IMR-90 (cell line): ENCODE measurements around the gene LMLN. TPM values are rescaled to one million over a fixed set of nuclear protein-coding genes. Genes with fewer than 3 reads are reported as not detected.

Experiments used
- ATAC-seq: fragments of 200-7000 bp; cut with Tn5 transposase; 2 replicates; pipeline ENCODE4 v1.9.1; 2020; ENCODE audit warnings: low read depth, mild to moderate bottlenecking, moderate library complexity
- BruUV-seq: library from RNA; stranded (reverse); fragments of 400-500 nt; replicated peaks from 2 replicates; lab custom pipeline; 2021; lab: Mats Ljungman, UMichigan
- CTCF ChIA-PET: fragments of 300-600 bp; formaldehyde crosslinking; extraction: SDS; loops from one replicate; lab custom pipeline; 2021; ENCODE audit warnings: antibody characterized with exemption; lab: Yijun Ruan, JAX
- POLR2A ChIA-PET: fragments of 300-600 bp; sonication (Branson Sonifier 250); formaldehyde crosslinking; loops from one replicate; lab custom pipeline; 2022; ENCODE audit warnings: antibody characterized with exemption; ENCODE audit not compliant: unreplicated experiment; lab: Charles Lee
- DNase-seq: peaks from one replicate; pipeline ENCODE4 v3.0.0; 2013
- H2AFZ ChIP-seq: replicated peaks from 2 replicates; pipeline ENCODE3; 2013; ENCODE audit warnings: low read length, mild to moderate bottlenecking; ENCODE audit not compliant: poor library complexity
- H2AK5ac ChIP-seq: 2 replicates; pipeline ENCODE4 v1.6.1; 2013; ENCODE audit warnings: low read depth, low read length, inconsistent platforms
- H2AK9ac ChIP-seq: replicated peaks from 2 replicates; pipeline ENCODE3; 2013; ENCODE audit warnings: mild to moderate bottlenecking, low read depth, low read length, moderate library complexity; ENCODE audit not compliant: poor library complexity
- H2BK120ac ChIP-seq: 2 replicates; pipeline ENCODE4 v1.6.1; 2013; ENCODE audit warnings: low read depth, low read length, inconsistent platforms
- H2BK15ac ChIP-seq: 3 replicates; pipeline ENCODE4 v1.6.1; 2013; ENCODE audit warnings: low read depth, low read length, inconsistent platforms
- H2BK20ac ChIP-seq: 2 replicates; pipeline ENCODE4 v1.6.1; 2013; ENCODE audit warnings: low read depth, mild to moderate bottlenecking, inconsistent platforms, low read length, moderate library complexity
- H2BK5ac ChIP-seq: 2 replicates; pipeline ENCODE4 v1.6.1; 2013; ENCODE audit warnings: mild to moderate bottlenecking, low read depth, low read length, inconsistent platforms; ENCODE audit not compliant: poor library complexity, severe bottlenecking
- H3K14ac ChIP-seq: replicated peaks from 2 replicates; pipeline ENCODE4 v1.6.1; 2013; ENCODE audit warnings: low read depth, low read length, inconsistent platforms
- H3K18ac ChIP-seq: 2 replicates; pipeline ENCODE4 v1.6.1; 2013; ENCODE audit warnings: low read depth, low read length, control low read depth
- H3K23ac ChIP-seq: 2 replicates; pipeline ENCODE4 v1.6.1; 2013; ENCODE audit warnings: low read depth, low read length, inconsistent platforms
- H3K27ac ChIP-seq: 2 replicates; pipeline ENCODE4 v1.5.1; 2013; ENCODE audit warnings: mild to moderate bottlenecking, control low read depth, low read length; ENCODE audit not compliant: insufficient read depth
- H3K27me3 ChIP-seq: 2 replicates; pipeline ENCODE4 v1.6.1; 2013; ENCODE audit warnings: low read length; ENCODE audit not compliant: control insufficient read depth, insufficient read depth
- H3K36me3 ChIP-seq: 2 replicates; pipeline ENCODE4 v1.6.1; 2013; ENCODE audit warnings: low read length, mixed read lengths; ENCODE audit not compliant: control insufficient read depth, insufficient read depth
- H3K4ac ChIP-seq: 2 replicates; pipeline ENCODE4 v1.6.1; 2013; ENCODE audit warnings: low read depth, low read length, inconsistent platforms
- H3K4me1 ChIP-seq: 2 replicates; pipeline ENCODE4 v1.6.1; 2013; ENCODE audit warnings: low read length, mixed read lengths; ENCODE audit not compliant: control insufficient read depth, insufficient read depth
- H3K4me2 ChIP-seq: 2 replicates; pipeline ENCODE4 v1.6.1; 2013; ENCODE audit warnings: low read depth, mild to moderate bottlenecking, control low read depth, low read length, moderate library complexity
- H3K4me3 ChIP-seq: 2 replicates; pipeline ENCODE4 v1.5.1; 2013; ENCODE audit warnings: low read depth, mild to moderate bottlenecking, control low read depth, low read length, moderate library complexity; ENCODE audit not compliant: insufficient read depth
- H3K56ac ChIP-seq: 2 replicates; pipeline ENCODE4 v1.6.1; 2013; ENCODE audit warnings: low read length, inconsistent platforms; ENCODE audit not compliant: insufficient read depth; ENCODE audit errors: extremely low read depth
- H3K79me1 ChIP-seq, 2 experiments: 2 replicates each; pipeline ENCODE4 v1.6.1; 2013; ENCODE audit warnings: low read length in 2 of 2, inconsistent platforms in 1 of 2, low read depth in 1 of 2
- H3K9ac ChIP-seq: 2 replicates; pipeline ENCODE4 v1.6.1; 2013; ENCODE audit warnings: low read depth, low read length, control low read depth
- H3K9me1 ChIP-seq: 2 replicates; pipeline ENCODE4 v1.6.1; 2013; ENCODE audit warnings: low read length, inconsistent platforms; ENCODE audit not compliant: insufficient read depth
- H3K9me3 ChIP-seq: 2 replicates; pipeline ENCODE4 v1.6.1; 2013; ENCODE audit warnings: low read length; ENCODE audit not compliant: control insufficient read depth, insufficient read depth
- H4K20me1 ChIP-seq: 2 replicates; pipeline ENCODE4 v1.6.1; 2013; ENCODE audit warnings: low read length, inconsistent platforms; ENCODE audit not compliant: insufficient read depth
- H4K5ac ChIP-seq: 2 replicates; pipeline ENCODE4 v1.6.1; 2013; ENCODE audit warnings: mild to moderate bottlenecking, low read depth, low read length, control low read depth
- H4K8ac ChIP-seq, 2 experiments: 2 replicates each; pipeline ENCODE4 v1.6.1; 2013; ENCODE audit warnings: low read depth in 2 of 2, low read length in 2 of 2, control low read depth in 1 of 2, inconsistent platforms in 1 of 2
- H4K91ac ChIP-seq: 2 replicates; pipeline ENCODE4 v1.6.1; 2013; ENCODE audit warnings: low read depth, low read length, inconsistent platforms; ENCODE audit not compliant: insufficient read depth
- BHLHE40 ChIP-seq: fragments of 150-350 bp; IDR thresholded peaks from 2 replicates; pipeline ENCODE4 v1.6.1; 2016; ENCODE audit warnings: mild to moderate bottlenecking, low read depth, low read length
- CEBPB ChIP-seq: IDR thresholded peaks from 2 replicates; pipeline ENCODE4 v1.6.1; 2012; ENCODE audit warnings: low read depth, low read length, improper control_type of control experiment
- CHD1 ChIP-seq: IDR thresholded peaks from 2 replicates; pipeline ENCODE4 v1.6.1; 2012; ENCODE audit warnings: low read depth, low read length, improper control_type of control experiment
- MAFK ChIP-seq: IDR thresholded peaks from 2 replicates; pipeline ENCODE4 v1.6.1; 2012; ENCODE audit warnings: low read depth, low read length, improper control_type of control experiment
- MAZ ChIP-seq: IDR thresholded peaks from 2 replicates; pipeline ENCODE4 v1.6.1; 2012; ENCODE audit warnings: low read depth, mild to moderate bottlenecking, low read length, improper control_type of control experiment, moderate library complexity, borderline replicate concordance
- MXI1 ChIP-seq: IDR thresholded peaks from 2 replicates; pipeline ENCODE4 v1.6.1; 2012; ENCODE audit warnings: low read depth, mild to moderate bottlenecking, low read length, moderate library complexity, borderline replicate concordance
- NFE2L2 ChIP-seq: fragments of 150-350 bp; IDR thresholded peaks from 2 replicates; pipeline ENCODE4 v1.6.1; 2016; ENCODE audit warnings: low read depth, mild to moderate bottlenecking, low read length
- RCOR1 ChIP-seq: IDR thresholded peaks from 2 replicates; pipeline ENCODE4 v1.6.1; 2012; ENCODE audit warnings: mild to moderate bottlenecking, low read length, improper control_type of control experiment; ENCODE audit not compliant: insufficient replicate concordance
- RFX5 ChIP-seq: IDR thresholded peaks from 2 replicates; pipeline ENCODE4 v1.8.0; 2012; ENCODE audit warnings: low read depth, mild to moderate bottlenecking, low read length, moderate library complexity
- SMC3 ChIP-seq: fragments of 150-350 bp; IDR thresholded peaks from 2 replicates; pipeline ENCODE4 v1.6.1; 2016; ENCODE audit warnings: low read depth, mild to moderate bottlenecking, antibody characterized with exemption, low read length, moderate library complexity
- WGBS, 2 experiments: methylation state at CpG; one replicate each; pipeline versions ENCODE4 v1.1.5 to v1.1.7; 2013; ENCODE audit warnings: missing lambda C conversion rate in 2 of 2; ENCODE audit not compliant: insufficient read length in 1 of 2; ENCODE audit errors: extremely low coverage in 2 of 2; 5-methylcytosine and 5-hydroxymethylcytosine counted together
- dilution Hi-C: fragments of 300-500 bp; cut with HindIII; formaldehyde crosslinking; loops from one replicate; pipeline ENCODE4 v1.14.3; 2018; ENCODE audit warnings: low sequenced_read_pairs; ENCODE audit not compliant: unreplicated experiment
- in situ Hi-C: fragments of 300-500 bp; cut with MboI; formaldehyde crosslinking; loops from 3 replicates; pipeline ENCODE4 v1.14.3; 2019; ENCODE audit warnings: low sequenced_read_pairs, inconsistent platforms, mixed read lengths
- intact Hi-C: fragments of 100-400 bp; cut with micrococcal nuclease; formaldehyde crosslinking; loops from 2 replicates; pipeline ENCODE4 v1.10.0; 2022
- polyA plus RNA-seq, 3 experiments: library from polyadenylated mRNA; depleted of rRNA; stranded (reverse); fragments of >200 nt; gene quantifications; 2 replicates each; pipeline ENCODE4 v1.2.3, GENCODE V29; 2012; ENCODE audit warnings: low replicate concordance in 1 of 3
- total RNA-seq: library from RNA; depleted of rRNA; stranded (reverse); fragments of >200 nt; gene quantifications from 2 replicates; pipeline ENCODE4 v1.2.3, GENCODE V29; 2012
- TF ChIP-seq, protein P1 (sequence below): fragments of 150-350 bp; IDR thresholded peaks from 2 replicates; pipeline ENCODE4 v1.6.1; 2017; ENCODE audit warnings: mild to moderate bottlenecking, antibody characterized with exemption, low read length, low read depth
- TF ChIP-seq, protein P2 (sequence below): fragments of 150-350 bp; IDR thresholded peaks from 2 replicates; pipeline ENCODE4 v1.6.1; 2016; ENCODE audit warnings: low read depth, mild to moderate bottlenecking, low read length, moderate library complexity, borderline replicate concordance

LMLN gene
- total and polyA plus RNA-seq, 2 of the 4 experiments (the other 2 are of a cell fraction) = 3.3 to 3.9 TPM

DNA sequence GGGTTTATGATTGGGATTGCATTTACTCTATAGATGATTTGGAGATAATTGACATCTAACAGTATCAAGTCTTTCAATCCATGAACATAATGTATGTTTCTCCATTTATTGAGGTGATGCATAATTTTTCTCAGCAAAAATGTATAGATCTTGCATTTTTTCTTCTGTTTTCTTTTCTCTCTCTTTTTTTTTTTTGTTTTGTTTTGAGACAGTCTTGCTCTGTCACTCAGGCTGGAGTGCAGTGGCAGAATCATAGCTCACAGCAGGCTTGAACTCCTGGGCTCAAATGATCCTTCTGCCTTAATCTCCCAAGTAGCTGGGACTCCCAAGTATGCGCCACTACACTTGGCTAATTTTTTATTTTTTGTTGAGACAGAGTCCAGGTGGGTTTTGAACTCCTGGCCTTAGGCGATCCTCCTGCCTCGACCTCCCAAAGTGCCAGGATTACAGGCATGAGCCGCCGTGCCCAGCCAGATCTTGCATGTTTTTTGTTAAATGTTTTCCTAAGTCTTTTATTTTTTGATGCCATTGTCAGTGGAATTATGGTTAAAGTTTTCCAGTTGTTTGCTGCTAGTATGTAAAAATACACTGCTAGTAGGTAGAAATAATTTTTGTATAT lies 3.1 kb downstream of the LMLN start:
- Histone ChIP-seq H2BK20ac (no peak overlapping the region), H3K4me2 (no peak overlapping the region), H3K14ac (no peak overlapping the region), H3K9me3 (peaks cover 5% of the 10 kb centered on the region), H2BK15ac (no peak overlapping the region), H2AK5ac (no peak overlapping the region), H2AFZ (no peak overlapping the region), H4K8ac (no peak overlapping the region), H3K4me1 (0 out of 2 replicates have a peak, but pooled peaks cover 2% of the 10 kb centered on the region), H3K27me3 (no peaks in the 10 kb centered on the region), H3K56ac (no peak overlapping the region), H4K91ac (no peak overlapping the region), H4K20me1 (no peaks in the 10 kb centered on the region), H3K23ac (no peak overlapping the region), H3K4ac (no peak overlapping the region), H3K27ac (no peak overlapping the region), H4K5ac (no peak overlapping the region), H3K79me1 (peaks cover 10 to 22% of the 10 kb centered on the region in 2 experiments), H3K18ac (no peak overlapping the region), H2AK9ac (no peak overlapping the region), H2BK5ac (no peak overlapping the region), H3K9me1 (no peaks in the 10 kb centered on the region), H3K4me3 (no peak overlapping the region), H3K36me3 (no peaks in the 10 kb centered on the region), H2BK120ac (no peak overlapping the region), H3K9ac (no peak overlapping the region)
- TF ChIP-seq, protein P1, sequence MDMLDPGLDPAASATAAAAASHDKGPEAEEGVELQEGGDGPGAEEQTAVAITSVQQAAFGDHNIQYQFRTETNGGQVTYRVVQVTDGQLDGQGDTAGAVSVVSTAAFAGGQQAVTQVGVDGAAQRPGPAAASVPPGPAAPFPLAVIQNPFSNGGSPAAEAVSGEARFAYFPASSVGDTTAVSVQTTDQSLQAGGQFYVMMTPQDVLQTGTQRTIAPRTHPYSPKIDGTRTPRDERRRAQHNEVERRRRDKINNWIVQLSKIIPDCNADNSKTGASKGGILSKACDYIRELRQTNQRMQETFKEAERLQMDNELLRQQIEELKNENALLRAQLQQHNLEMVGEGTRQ = no peak
- no peak for TF ChIP-seq BHLHE40
- TF ChIP-seq MAFK = no peak
- no peak for TF ChIP-seq RFX5
- no peak for TF ChIP-seq MXI1
- TF ChIP-seq CEBPB = no peak
- no peak for TF ChIP-seq CHD1
- TF ChIP-seq, protein P2, sequence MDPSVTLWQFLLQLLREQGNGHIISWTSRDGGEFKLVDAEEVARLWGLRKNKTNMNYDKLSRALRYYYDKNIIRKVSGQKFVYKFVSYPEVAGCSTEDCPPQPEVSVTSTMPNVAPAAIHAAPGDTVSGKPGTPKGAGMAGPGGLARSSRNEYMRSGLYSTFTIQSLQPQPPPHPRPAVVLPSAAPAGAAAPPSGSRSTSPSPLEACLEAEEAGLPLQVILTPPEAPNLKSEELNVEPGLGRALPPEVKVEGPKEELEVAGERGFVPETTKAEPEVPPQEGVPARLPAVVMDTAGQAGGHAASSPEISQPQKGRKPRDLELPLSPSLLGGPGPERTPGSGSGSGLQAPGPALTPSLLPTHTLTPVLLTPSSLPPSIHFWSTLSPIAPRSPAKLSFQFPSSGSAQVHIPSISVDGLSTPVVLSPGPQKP = no peak
- TF ChIP-seq SMC3 = no peak
- TF ChIP-seq MAZ = no peak
- no peak for TF ChIP-seq NFE2L2
- TF ChIP-seq RCOR1 = no peak
- intact Hi-C loops (loop anchor here (10.0 kb wide), 1 partner anchor 112 kb away; no protein-coding TSS in a partner anchor), in situ Hi-C loops (no loop called here), dilution Hi-C loops (no loop called here)
- WGBS, 2 experiments = no CpG with 5 or more reads among the region's 5 CpGs
- no TSS peak for BruUV-seq
- CTCF ChIA-PET = no interaction called here
- POLR2A ChIA-PET = no interaction called here
- no peak for DNase-seq
- ATAC-seq = no peak
